DMS 273 (cell line): Measurements from ENCODE around the gene PDE5A.
A peak's percentile ranks its signal among the peaks of the same experiment; 100 is the strongest.
"Not testable (repeated sequence)": the region's sequence is repeated elsewhere in the genome, so short reads cannot be mapped to it uniquely, and the experiment has no call there.

ENCODE experiments used
- DNase-seq: peaks from one replicate; lab custom pipeline; 2025; ENCODE audit not compliant: unreplicated experiment; lab: John Stamatoyannopoulos, UW

PDE5A gene

GRCh38 chr4:119478446-119479179 is 150.0 kb downstream of the PDE5A start:
- no peak for DNase-seq

GRCh38 chr4:119477412-119478053 is 151.1 kb downstream of the PDE5A start:
- DNase-seq: no peak

GRCh38 chr4:119471259-119471658 is 157.3 kb downstream of the PDE5A start:
- no peak for DNase-seq

- not testable (repeated sequence) for DNase-seq
Measured at GRCh38 chr4:119470737-119471063, 157.9 kb downstream of the PDE5A start.

GRCh38 chr4:119470021-119470736 is 158.4 kb downstream of the PDE5A start:
- DNase-seq: not testable (repeated sequence)

GRCh38 chr4:119469039-119469438 is 159.6 kb downstream of the PDE5A start:
- DNase-seq: not testable (repeated sequence)

- DNase-seq: peak; percentile 22
Measured at GRCh38 chr4:119462733-119463132, 165.9 kb downstream of the PDE5A start.

- DNase-seq: peak; percentile 14
Measured at GRCh38 chr4:119455734-119456133, 172.9 kb downstream of the PDE5A start.

GRCh38 chr4:119454491-119455270 is 173.9 kb downstream of the PDE5A start:
- peak; percentile 97 for DNase-seq

GRCh38 chr4:119454151-119454490 is 174.5 kb downstream of the PDE5A start:
- not testable (repeated sequence) for DNase-seq

GRCh38 chr4:119453286-119453685 is 175.3 kb downstream of the PDE5A start:
- DNase-seq: not testable (repeated sequence)

- not testable (repeated sequence) for DNase-seq
Measured at GRCh38 chr4:119449851-119450250, 178.8 kb downstream of the PDE5A start.
